OCI-LY1 (cell line): Measurements from ENCODE around the gene CALHM2.

Experiments used
- H2AFZ ChIP-seq: fragments of 200-600 bp; sonication (generic), shearing (Covaris generic); 2 replicates; pipeline ENCODE4 v1.6.0; 2014; ENCODE audit warnings: antibody characterized with exemption, mild to moderate bottlenecking, low read length
- H3F3A ChIP-seq: fragments of 200-600 bp; sonication (generic), shearing (Covaris generic); 2 replicates; pipeline ENCODE4 v1.6.0; 2014; ENCODE audit warnings: mild to moderate bottlenecking, antibody characterized with exemption, low read length, moderate library complexity; ENCODE audit not compliant: insufficient read depth
- H3K27ac ChIP-seq: fragments of 200-600 bp; sonication (generic); 2 replicates; pipeline ENCODE4 v1.5.1; 2014; ENCODE audit warnings: low read length, mixed run types, mild to moderate bottlenecking, low read depth; ENCODE audit not compliant: poor library complexity, severe bottlenecking
- H3K27me3 ChIP-seq: fragments of 200-600 bp; sonication (generic); 2 replicates; pipeline ENCODE4 v1.6.0; 2014; ENCODE audit warnings: antibody characterized with exemption, mild to moderate bottlenecking, low read length, moderate library complexity; ENCODE audit not compliant: insufficient read depth
- H3K36me3 ChIP-seq: fragments of 200-600 bp; sonication (generic); 2 replicates; pipeline ENCODE4 v1.6.1; 2014; ENCODE audit warnings: mild to moderate bottlenecking, antibody characterized with exemption, low read length, moderate library complexity, mixed read lengths; ENCODE audit not compliant: insufficient read depth
- H3K4me1 ChIP-seq: fragments of 200-600 bp; sonication (generic); 2 replicates; pipeline ENCODE4 v1.5.1; 2014; ENCODE audit warnings: mild to moderate bottlenecking, low read length, moderate library complexity; ENCODE audit not compliant: insufficient read depth, severe bottlenecking
- H3K4me2 ChIP-seq: fragments of 200-600 bp; sonication (generic), shearing (Covaris generic); 2 replicates; pipeline ENCODE4 v1.6.1; 2014; ENCODE audit warnings: low read length
- H3K4me3 ChIP-seq: fragments of 200-600 bp; sonication (generic); 2 replicates; pipeline ENCODE4 v1.5.1; 2014; ENCODE audit warnings: low read length, low read depth, mild to moderate bottlenecking, mixed read lengths; ENCODE audit not compliant: poor library complexity, severe bottlenecking
- H3K79me2 ChIP-seq: fragments of 200-600 bp; shearing (Covaris generic); 2 replicates; pipeline ENCODE4 v1.6.1; 2016; ENCODE audit warnings: mixed run types, low read length, mixed read lengths; ENCODE audit not compliant: insufficient read depth
- H3K9ac ChIP-seq: fragments of 200-600 bp; sonication (generic), shearing (Covaris generic); 2 replicates; pipeline ENCODE4 v1.6.1; 2014; ENCODE audit warnings: mild to moderate bottlenecking, low read length, mixed read lengths
- H3K9me2 ChIP-seq: fragments of 200-600 bp; sonication (generic), shearing (Covaris generic); 2 replicates; pipeline ENCODE4 v1.6.1; 2014; ENCODE audit warnings: low read depth, mild to moderate bottlenecking, low read length, mixed read lengths
- H3K9me3 ChIP-seq: fragments of 200-600 bp; shearing (Covaris generic); 2 replicates; pipeline ENCODE4 v1.6.1; 2014; ENCODE audit warnings: low read length, mixed read lengths
- H4K20me1 ChIP-seq: fragments of 200-600 bp; sonication (generic), shearing (Covaris generic); 2 replicates; pipeline ENCODE4 v1.6.0; 2016; ENCODE audit warnings: mild to moderate bottlenecking, low read length; ENCODE audit not compliant: insufficient read depth
- EZH2 ChIP-seq: fragments of 200-600 bp; sonication (generic), shearing (Covaris generic); IDR thresholded peaks from 2 replicates; pipeline ENCODE4 v1.8.0; 2017; ENCODE audit warnings: borderline replicate concordance, mixed run types, mild to moderate bottlenecking, antibody characterized with exemption, low read length, moderate library complexity, mixed read lengths
- TF ChIP-seq, protein P1 (sequence below): fragments of 200-600 bp; sonication (generic), shearing (Covaris generic); IDR thresholded peaks from 2 replicates; pipeline ENCODE4 v1.5.1; 2017; ENCODE audit warnings: mild to moderate bottlenecking, antibody characterized with exemption, low read length, moderate library complexity, mixed read lengths

The CALHM2 gene

DNA sequence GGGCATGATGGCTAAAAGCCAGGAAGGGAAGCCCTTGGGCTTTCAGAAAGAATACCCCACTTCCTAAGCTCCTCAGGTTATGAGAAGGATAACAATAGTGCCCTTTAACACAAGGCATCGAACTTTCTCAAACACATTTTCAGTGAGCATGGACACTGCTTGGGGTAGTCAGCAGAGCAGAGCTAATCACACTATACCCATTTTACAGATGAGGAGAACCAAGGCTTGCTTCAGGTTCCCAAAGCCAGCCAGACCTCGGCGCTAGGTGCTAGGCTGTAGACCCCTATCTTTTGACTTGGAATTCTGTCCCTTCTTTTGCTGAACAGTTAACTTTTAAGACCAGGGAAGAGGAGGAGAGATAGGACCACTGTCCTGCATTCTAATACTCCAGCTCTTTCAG, 43.2 kb upstream of the CALHM2 start:
- H3K9me3 ChIP-seq = no peaks in the 10 kb centered on the region
- H3K4me2 ChIP-seq = no peak overlapping the region
- H3F3A ChIP-seq = no peaks in the 10 kb centered on the region
- no peaks in the 10 kb centered on the region for H3K79me2 ChIP-seq
- no peaks in the 10 kb centered on the region for H3K9me2 ChIP-seq
- H3K36me3 ChIP-seq = no peaks in the 10 kb centered on the region
- H3K4me1 ChIP-seq = peaks cover 6% of the 10 kb centered on the region
- H3K27ac ChIP-seq = no peak overlapping the region
- H4K20me1 ChIP-seq = no peaks in the 10 kb centered on the region
- no peak overlapping the region for H2AFZ ChIP-seq
- H3K4me3 ChIP-seq = no peak overlapping the region
- H3K27me3 ChIP-seq = peaks cover 7% of the 10 kb centered on the region; the same call in 1 of the 2 replicates
- no peak for TF ChIP-seq EZH2
- TF ChIP-seq, protein P1, sequence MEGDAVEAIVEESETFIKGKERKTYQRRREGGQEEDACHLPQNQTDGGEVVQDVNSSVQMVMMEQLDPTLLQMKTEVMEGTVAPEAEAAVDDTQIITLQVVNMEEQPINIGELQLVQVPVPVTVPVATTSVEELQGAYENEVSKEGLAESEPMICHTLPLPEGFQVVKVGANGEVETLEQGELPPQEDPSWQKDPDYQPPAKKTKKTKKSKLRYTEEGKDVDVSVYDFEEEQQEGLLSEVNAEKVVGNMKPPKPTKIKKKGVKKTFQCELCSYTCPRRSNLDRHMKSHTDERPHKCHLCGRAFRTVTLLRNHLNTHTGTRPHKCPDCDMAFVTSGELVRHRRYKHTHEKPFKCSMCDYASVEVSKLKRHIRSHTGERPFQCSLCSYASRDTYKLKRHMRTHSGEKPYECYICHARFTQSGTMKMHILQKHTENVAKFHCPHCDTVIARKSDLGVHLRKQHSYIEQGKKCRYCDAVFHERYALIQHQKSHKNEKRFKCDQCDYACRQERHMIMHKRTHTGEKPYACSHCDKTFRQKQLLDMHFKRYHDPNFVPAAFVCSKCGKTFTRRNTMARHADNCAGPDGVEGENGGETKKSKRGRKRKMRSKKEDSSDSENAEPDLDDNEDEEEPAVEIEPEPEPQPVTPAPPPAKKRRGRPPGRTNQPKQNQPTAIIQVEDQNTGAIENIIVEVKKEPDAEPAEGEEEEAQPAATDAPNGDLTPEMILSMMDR = no peak
- no peak overlapping the region for H3K9ac ChIP-seq

DNA sequence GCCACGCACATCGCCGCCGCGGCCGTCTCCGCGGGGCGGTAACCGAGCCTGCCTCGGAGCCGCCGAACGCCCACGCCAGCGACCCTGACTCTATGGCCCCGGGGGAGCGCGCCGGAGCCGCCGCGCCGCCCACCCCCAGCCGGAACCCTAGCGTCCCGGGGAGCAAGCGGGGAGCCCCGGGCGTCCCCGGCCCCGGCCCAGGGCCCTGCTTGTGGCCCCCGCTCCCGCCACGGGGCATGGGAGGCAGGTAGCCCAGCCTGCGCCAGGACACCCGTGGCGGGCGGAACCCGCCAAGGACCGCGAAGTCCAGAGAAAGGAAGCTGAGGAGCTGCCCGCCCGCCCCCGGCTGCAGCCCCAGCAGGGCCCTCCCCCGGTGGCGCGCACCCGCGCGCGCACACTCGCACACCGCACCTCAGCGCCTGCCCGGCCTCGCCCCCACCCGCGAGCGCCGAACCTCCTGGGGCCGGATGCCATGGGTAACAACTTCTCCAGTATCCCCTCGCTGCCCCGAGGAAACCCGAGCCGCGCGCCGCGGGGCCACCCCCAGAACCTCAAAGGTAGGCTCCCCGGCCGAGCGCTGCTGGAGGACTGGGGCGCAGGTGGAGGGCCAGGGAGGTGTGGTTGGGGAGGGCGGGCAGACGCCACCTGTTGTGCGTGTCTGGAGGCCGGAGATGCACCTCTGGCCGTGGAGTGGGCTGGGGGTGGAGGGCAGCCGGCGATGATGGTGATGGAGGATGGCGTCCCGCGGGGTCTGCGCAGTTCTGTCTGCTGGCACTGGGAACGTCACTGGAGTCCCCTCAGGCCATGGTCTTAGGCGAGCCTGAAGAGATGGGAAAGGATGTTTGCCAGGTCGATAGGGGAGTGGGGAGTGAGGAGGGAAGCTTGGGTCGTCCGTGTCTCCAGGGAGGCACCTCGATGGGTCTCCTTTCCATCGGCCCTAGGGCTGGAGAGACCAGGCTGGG, 42.0 kb upstream of the CALHM2 start:
- Histone ChIP-seq H2AFZ (no peak overlapping the region), H3K4me3 (peak overlapping the region; percentile 30), H3F3A (no peaks in the 10 kb centered on the region), H3K27me3 (peaks cover 7% of the 10 kb centered on the region; the same call in 1 of the 2 replicates), H3K9ac (no peak overlapping the region), H3K9me3 (no peaks in the 10 kb centered on the region), H3K79me2 (no peaks in the 10 kb centered on the region), H4K20me1 (no peaks in the 10 kb centered on the region), H3K9me2 (no peaks in the 10 kb centered on the region), H3K36me3 (no peaks in the 10 kb centered on the region), H3K4me1 (peaks cover 8% of the 10 kb centered on the region), H3K4me2 (peak overlapping the region; percentile 7; the same call in 1 of the 2 replicates), H3K27ac (no peak overlapping the region)
- no peak for TF ChIP-seq EZH2
- TF ChIP-seq, protein P1 = no peak

DNA sequence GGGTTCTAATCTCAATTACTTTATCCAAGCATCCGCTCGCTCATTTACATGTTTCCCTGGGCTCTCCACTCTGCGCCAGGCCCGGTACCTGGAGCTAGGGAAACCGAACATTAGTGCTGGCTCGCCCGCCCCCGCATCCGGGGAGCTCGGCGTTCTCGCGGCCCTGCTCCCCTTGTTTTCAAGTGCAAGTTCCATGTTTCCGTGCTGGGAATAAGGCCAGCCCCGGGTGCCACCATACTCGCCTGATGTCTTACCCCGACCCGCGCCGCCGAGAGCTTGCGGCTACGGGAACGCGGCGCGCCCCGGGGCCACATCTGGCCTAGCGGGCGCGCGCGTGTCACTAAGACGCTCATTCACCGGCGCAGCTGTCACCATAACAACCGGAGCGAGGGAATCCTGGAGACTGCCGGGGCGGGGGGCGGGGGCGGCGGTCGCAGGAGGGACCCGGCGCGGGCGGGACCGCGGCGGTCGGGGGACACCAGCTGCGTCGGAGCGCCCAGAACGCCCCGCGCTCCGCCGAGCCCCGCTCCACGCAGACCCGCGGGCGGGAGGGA, 41.3 kb upstream of the CALHM2 start, which contains the start of gene NEURL1:
TSS of gene NEURL1 (plus strand) at position 344 of the 554 bp plus-strand sequence. CDS start 683 bp downstream, outside the sequence.
- no peak for TF ChIP-seq EZH2
- TF ChIP-seq, protein P1 = no peak
- no peaks in the 10 kb centered on the region for H3K36me3 ChIP-seq
- H3K9me2 ChIP-seq = no peaks in the 10 kb centered on the region
- no peaks in the 10 kb centered on the region for H3K79me2 ChIP-seq
- peak within 1 kb of the TSS; percentile 7; the same call in 1 of the 2 replicates for H3K4me2 ChIP-seq
- no peak within 1 kb of the TSS for H3K27ac ChIP-seq
- no peaks in the 10 kb centered on the region for H3K9me3 ChIP-seq
- H3K9ac ChIP-seq = no peak within 1 kb of the TSS
- H3K27me3 ChIP-seq = peaks cover 7% of the 10 kb centered on the region; the same call in 1 of the 2 replicates
- H4K20me1 ChIP-seq = no peaks in the 10 kb centered on the region
- H2AFZ ChIP-seq = no peak within 1 kb of the TSS
- no peaks in the 10 kb centered on the region for H3F3A ChIP-seq
- H3K4me3 ChIP-seq = peak within 1 kb of the TSS; percentile 30
- peaks cover 8% of the 10 kb centered on the region for H3K4me1 ChIP-seq
